ENCODE data around the gene TMEM14B.
"Not testable (repeated sequence)": the region's sequence is repeated elsewhere in the genome, so short reads cannot be mapped to it uniquely, and the experiment has no call there.

The TMEM14B gene

GRCh38 chr6:10747251-10747972 lies at the start of gene TMEM14B:
Gene TMEM14B (plus strand): TSS chr6:10747805. CDS start chr6:10749246, 1,441 bp downstream.
- DNase-seq = peak; percentile 99

GRCh38 chr6:10713962-10714361 lies 33.6 kb upstream of the TMEM14B start:
- DNase-seq = no peak

- peak; percentile 75 for DNase-seq
Observed at GRCh38 chr6:10719296-10719963, 28.2 kb upstream of the TMEM14B start.

- DNase-seq = peak; percentile 75
Observed at GRCh38 chr6:10719964-10720264, 27.7 kb upstream of the TMEM14B start.

DNA sequence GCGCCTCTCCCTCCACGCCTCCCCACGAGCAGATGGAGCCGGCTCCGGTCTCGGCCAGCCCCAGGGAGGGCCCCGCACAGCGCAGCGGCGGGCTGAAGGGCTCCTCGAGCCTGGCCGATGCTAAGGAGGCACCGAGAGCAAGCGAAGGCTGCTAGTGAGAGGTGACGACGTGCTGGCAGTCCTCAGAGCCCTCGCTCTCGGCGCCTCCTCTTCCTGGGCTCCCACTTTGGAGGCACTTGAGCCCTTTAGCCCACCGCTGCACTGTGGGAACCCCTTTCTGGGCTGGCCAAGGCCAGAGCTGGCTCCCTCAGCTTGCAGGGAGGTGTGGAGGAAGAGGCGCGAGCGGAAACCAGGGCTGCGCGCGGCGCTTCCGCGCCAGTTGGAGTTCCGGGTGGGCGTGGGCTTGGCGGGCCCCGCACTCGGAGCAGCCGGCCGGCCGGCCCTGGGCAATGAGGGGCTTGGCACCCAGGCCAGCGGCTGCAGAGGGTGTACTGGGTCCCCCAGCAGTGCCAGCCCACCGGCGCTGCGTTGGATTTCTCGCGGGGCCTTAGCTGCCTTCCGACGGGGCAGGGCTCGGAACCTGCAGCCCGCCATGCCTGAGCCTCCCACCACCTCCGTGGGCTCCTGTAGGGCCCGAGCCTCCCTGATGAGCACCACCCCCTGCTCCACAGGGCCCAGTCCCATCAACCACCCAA lies 27.2 kb upstream of the TMEM14B start:
- peak; percentile 81 for DNase-seq

- peak; percentile 68 for DNase-seq
Observed at GRCh38 chr6:10720960-10721849, 26.4 kb upstream of the TMEM14B start.

DNA sequence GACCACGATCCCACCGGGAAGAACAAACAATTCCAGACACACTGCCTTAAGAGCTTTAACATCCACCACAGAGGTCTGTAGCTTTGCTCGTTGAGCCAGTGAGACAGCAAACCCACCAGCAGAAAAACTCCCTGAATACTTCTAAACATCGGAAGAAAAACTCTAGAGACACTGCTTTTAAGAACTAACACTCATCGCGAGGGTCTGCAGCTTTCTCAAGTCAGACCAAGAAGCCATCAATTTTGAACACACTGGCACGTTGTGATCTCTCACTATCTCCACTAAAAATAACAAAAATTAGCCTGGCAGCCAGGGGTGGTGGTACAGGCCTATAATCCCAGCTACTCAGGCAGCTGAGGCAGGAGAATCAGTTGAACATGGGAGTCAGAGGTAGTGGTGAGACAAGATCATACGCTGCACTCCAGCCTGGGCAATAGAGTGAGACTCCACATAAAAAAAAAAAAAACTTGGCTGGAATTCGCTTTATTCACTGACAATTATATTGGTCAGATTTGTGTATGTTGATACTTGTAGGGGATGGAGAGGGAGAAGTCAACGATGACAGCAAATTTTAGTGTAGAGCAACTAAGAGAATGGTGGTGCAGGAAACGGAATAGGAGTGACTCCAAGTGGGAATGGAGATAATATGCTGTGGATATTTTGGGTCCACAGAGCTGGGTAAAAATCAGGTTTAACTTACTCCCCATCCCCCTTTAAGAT lies 25.6 kb upstream of the TMEM14B start:
- no peak for DNase-seq

DNA sequence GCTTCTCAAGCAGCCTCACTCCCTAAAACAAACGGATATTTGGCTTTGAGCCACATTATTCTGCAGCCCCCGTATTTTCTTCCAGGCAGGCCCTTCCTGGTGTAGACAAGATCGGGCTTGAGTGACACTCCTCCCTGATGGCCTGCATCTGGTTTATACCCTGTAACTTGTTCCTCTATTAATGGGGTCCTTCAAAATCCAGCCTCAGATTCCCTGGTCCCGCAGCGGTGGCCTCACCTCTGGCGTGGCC lies 25.1 kb upstream of the TMEM14B start:
- DNase-seq = no peak

- peak; percentile 99 for DNase-seq
Observed at GRCh38 chr6:10722820-10723566, 24.6 kb upstream of the TMEM14B start, which contains the start of gene TMEM14C. Gene TMEM14C (plus strand): TSS chr6:10723070. CDS start chr6:10724614, 1,544 bp downstream.

GRCh38 chr6:10723567-10723881 lies 24.1 kb upstream of the TMEM14B start:
- DNase-seq = no peak

GRCh38 chr6:10725044-10725443 lies 22.6 kb upstream of the TMEM14B start:
- DNase-seq = no peak

- no peak for DNase-seq
Observed at GRCh38 chr6:10725716-10726115, 21.9 kb upstream of the TMEM14B start.

GRCh38 chr6:10730254-10730653 lies 17.4 kb upstream of the TMEM14B start:
- no peak for DNase-seq

GRCh38 chr6:10733151-10733715 lies 14.4 kb upstream of the TMEM14B start:
- no peak for DNase-seq

DNA sequence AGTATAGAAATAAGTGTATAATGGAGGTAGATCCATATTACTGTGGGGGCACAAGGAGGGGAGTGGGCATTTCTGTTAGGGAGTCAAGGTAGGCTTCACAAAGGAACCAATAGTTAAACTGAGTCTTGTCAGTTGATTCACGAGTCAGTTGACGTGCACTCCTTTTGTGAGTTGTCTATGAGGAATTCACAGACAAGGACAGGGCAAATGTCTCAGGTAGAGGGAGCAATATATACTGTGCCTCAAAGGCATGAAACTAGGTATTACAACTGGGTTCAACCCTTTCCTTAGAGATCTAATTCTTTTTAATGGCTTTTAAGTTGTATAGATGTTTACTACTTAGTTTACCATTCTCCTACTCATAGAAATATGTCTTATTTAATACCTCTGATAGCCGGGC lies 13.7 kb upstream of the TMEM14B start:
- DNase-seq = no peak

DNA sequence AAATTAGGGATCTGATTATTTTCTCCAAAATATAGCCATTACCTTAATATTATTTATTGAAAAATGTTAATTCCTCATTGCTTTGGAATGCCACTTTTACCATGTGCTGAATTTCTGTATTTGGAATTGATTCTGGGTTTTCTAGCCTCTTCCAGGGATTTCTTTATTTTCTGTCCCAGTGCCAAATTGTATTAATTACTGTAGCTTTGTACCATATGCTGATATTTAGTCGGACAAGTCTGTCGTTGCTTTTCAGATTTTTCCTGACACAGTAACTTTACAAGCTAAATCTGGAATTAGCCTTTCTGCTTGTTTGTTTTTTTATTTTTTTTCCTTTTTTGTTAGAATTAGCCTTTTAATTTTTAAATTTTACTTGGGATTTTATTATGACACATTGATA lies 10.9 kb upstream of the TMEM14B start:
- no peak for DNase-seq

- no peak for DNase-seq
Observed at GRCh38 chr6:10740061-10740460, 7.5 kb upstream of the TMEM14B start.

DNA sequence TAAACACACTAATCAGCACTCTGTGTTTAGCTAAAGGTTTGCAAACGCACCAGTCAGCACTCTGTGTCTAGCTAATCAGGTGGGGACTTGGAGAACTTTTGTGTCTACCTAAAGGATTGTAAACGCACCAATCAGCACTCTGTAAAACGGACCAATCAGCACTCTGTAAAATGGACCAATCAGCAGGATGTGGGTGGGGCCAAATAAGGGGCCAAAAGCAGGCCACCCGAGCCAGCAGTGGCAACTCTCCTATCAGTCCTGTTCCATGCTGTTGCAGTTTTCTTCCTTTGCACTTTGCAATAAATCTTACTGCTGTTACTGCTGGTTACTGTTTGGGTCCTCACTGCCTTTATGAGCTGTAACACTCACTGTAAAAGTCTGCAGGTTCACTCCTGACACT lies 6.0 kb upstream of the TMEM14B start:
- DNase-seq = not testable (repeated sequence)

- no peak for DNase-seq
Observed at GRCh38 chr6:10742251-10742650, 5.4 kb upstream of the TMEM14B start.

DNA sequence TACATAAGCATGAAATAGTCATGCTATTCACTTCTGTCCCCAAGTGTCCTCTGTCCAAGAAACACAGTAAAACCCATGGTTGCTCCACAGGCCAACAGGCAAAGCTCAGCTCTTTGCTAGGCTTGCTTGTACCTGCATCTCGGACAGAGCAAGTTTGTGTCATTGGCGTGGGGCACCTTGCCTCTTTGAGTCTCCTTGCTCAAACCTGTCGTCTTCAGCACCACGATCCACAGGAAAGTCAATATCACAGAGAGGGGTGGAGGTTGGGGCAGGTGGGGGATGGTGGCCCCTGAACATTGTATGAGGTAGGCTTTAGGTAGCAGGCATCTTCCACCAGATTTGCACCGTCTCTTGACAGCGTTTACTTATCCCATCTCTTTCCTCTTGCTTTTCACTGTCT lies 4.1 kb upstream of the TMEM14B start:
- no peak for DNase-seq

DNA sequence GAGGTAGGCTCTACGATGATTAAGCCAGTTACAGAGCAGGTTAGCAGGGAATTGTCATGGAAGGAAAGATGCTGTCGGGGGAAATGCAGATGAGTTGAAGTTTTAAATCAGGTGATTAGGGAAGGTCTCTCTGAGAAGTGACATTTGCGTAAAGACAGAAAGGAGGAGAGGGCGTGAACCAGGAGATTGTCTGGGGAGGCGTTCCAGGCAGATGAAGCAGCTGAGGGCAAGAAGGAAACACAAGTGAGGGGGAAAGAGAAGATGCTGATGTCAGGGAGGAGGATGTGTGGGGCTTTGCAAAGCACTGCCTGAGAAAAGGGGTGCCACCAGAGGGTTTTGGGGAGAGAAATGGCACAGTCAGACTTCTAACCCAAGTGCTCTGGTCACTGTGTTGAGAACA lies 2.5 kb upstream of the TMEM14B start:
- no peak for DNase-seq

- no peak for DNase-seq
Observed at GRCh38 chr6:10746915-10747250, 722 bp upstream of the TMEM14B start.

All from NCI-H69 (cell line).